HCT116 (cell line): ENCODE results near the gene HCN2. TPM values are rescaled to one million over a fixed set of nuclear protein-coding genes. Genes with fewer than 3 reads are reported as not detected.

Experiments
- ATAC-seq: fragments of 200-7000 bp; cut with Tn5 transposase; 2 replicates; pipeline ENCODE4 v1.9.1; 2020; ENCODE audit warnings: mild to moderate bottlenecking, moderate library complexity
- BruUV-seq: library from RNA; stranded (reverse); fragments of 400-500 nt; replicated peaks from 2 replicates; lab custom pipeline; 2021; lab: Mats Ljungman, UMichigan
- CTCF ChIA-PET: fragments of 300-600 bp; sonication (Branson Sonifier 250); formaldehyde crosslinking; loops from one replicate; lab custom pipeline; 2021; ENCODE audit warnings: antibody characterized with exemption; lab: Charles Lee
- POLR2A ChIA-PET: fragments of 300-600, 350-600 bp; sonication (Branson Sonifier 250); formaldehyde crosslinking; loops from one replicate; lab custom pipeline; 2021; ENCODE audit warnings: antibody characterized with exemption; lab: Charles Lee
- RAD21 ChIA-PET, 2 experiments: fragments of 300-600 bp; sonication (Branson Sonifier 250); formaldehyde crosslinking; loops; one replicate each; lab custom pipeline; 2023; ENCODE audit warnings: low total read pairs in 2 of 2; ENCODE audit not compliant: uncharacterized antibody in 2 of 2, unreplicated experiment in 2 of 2, low non-redundant PET in 1 of 2; lab: Charles Lee
- DNase-seq: peaks from one replicate; pipeline ENCODE4 v3.0.0-alpha.2; 2010; ENCODE audit warnings: low read depth, low spot score
- H2AFZ ChIP-seq: fragments of 200-600 bp; shearing (Covaris generic), sonication (generic); 2 replicates; pipeline ENCODE4 v1.6.1; 2017; ENCODE audit warnings: low read depth, mixed run types, mixed read lengths, antibody characterized with exemption, low read length; ENCODE audit not compliant: poor library complexity, severe bottlenecking
- H3K27ac ChIP-seq: 2 replicates; pipeline ENCODE4 v1.5.1; 2012; ENCODE audit warnings: low read depth, low read length
- H3K27me3 ChIP-seq: fragments of 200-600 bp; sonication (generic); 2 replicates; pipeline ENCODE4 v1.6.1; 2016; ENCODE audit warnings: mixed run types, low read length, mixed read lengths; ENCODE audit not compliant: insufficient read depth
- H3K36me3 ChIP-seq, 2 experiments: fragments of 200-500 bp in 1 of 2; fragments of 200-600 bp in 1 of 2; sonication (Bioruptor generic) in 1 of 2; sonication (generic) in 1 of 2; 2 replicates each; pipeline versions ENCODE4 v1.5.1 to v1.6.1; 2014 to 2016; ENCODE audit warnings: low read length in 2 of 2, inconsistent platforms in 1 of 2, mixed read lengths in 1 of 2, mixed run types in 1 of 2; ENCODE audit not compliant: insufficient read depth in 2 of 2, control insufficient read depth in 1 of 2
- H3K4me1 ChIP-seq, 2 experiments: fragments of 200-600 bp in 1 of 2; sonication (generic) in 1 of 2; 2 replicates each; pipeline versions ENCODE4 v1.5.1 to v1.6.1; 2012 to 2017; ENCODE audit warnings: low read length in 2 of 2, inconsistent platforms in 1 of 2, mild to moderate bottlenecking in 1 of 2, mixed read lengths in 1 of 2, mixed run types in 1 of 2, moderate library complexity in 1 of 2; ENCODE audit not compliant: insufficient read depth in 2 of 2, control insufficient read depth in 1 of 2
- H3K4me2 ChIP-seq: fragments of 200-600 bp; sonication (generic); 2 replicates; pipeline ENCODE4 v1.6.1; 2017; ENCODE audit warnings: mixed run types, low read length, mixed read lengths
- H3K4me3 ChIP-seq, 2 experiments: fragments of 200-600 bp in 1 of 2; sonication (generic) in 1 of 2; replicated peaks in 1 of 2; 2 replicates each; pipeline ENCODE4 v1.5.1; 2011 to 2016; ENCODE audit warnings: low read length in 2 of 2, control low read depth in 1 of 2, low read depth in 1 of 2, mild to moderate bottlenecking in 1 of 2, mixed read lengths in 1 of 2, mixed run types in 1 of 2
- H3K79me2 ChIP-seq: fragments of 200-600 bp; sonication (generic); 2 replicates; pipeline ENCODE4 v1.6.1; 2017; ENCODE audit warnings: mild to moderate bottlenecking, mixed run types, low read length, moderate library complexity, mixed read lengths; ENCODE audit not compliant: insufficient read depth
- H3K9ac ChIP-seq: fragments of 200-600 bp; sonication (generic); 2 replicates; pipeline ENCODE4 v1.6.1; 2016; ENCODE audit warnings: low read length, mixed read lengths
- H3K9me2 ChIP-seq: fragments of 200-600 bp; sonication (generic), shearing (Covaris generic); 2 replicates; pipeline ENCODE4 v1.6.1; 2017; ENCODE audit warnings: mixed run types, mild to moderate bottlenecking, moderate library complexity; ENCODE audit not compliant: insufficient read depth
- H3K9me3 ChIP-seq, 2 experiments: fragments of 200-500 bp in 1 of 2; fragments of 200-600 bp in 1 of 2; sonication (Bioruptor generic) in 1 of 2; sonication (generic) in 1 of 2; 2 replicates each; pipeline ENCODE4 v1.6.1; 2014 to 2017; ENCODE audit warnings: low read length in 2 of 2, mixed read lengths in 2 of 2, inconsistent platforms in 1 of 2, low read depth in 1 of 2, mild to moderate bottlenecking in 1 of 2, mixed run types in 1 of 2, moderate library complexity in 1 of 2; ENCODE audit not compliant: control insufficient read depth in 1 of 2, insufficient read depth in 1 of 2
- H4K20me1 ChIP-seq: fragments of 200-600 bp; sonication (generic), shearing (Covaris generic); 2 replicates; pipeline ENCODE4 v1.6.1; 2017; ENCODE audit warnings: mixed run types, mild to moderate bottlenecking, moderate library complexity; ENCODE audit not compliant: insufficient read depth
- EGR1 ChIP-seq: IDR thresholded peaks from 2 replicates; pipeline ENCODE4 v1.6.1; 2012; ENCODE audit warnings: low read depth
- ELF1 ChIP-seq: IDR thresholded peaks from 2 replicates; pipeline ENCODE4 v1.6.1; 2012; ENCODE audit warnings: low read depth, borderline replicate concordance
- EZH2phosphoT487 ChIP-seq: fragments of 200-600 bp; IDR thresholded peaks from 2 replicates; pipeline ENCODE4 v1.6.1; 2018; ENCODE audit warnings: antibody characterized with exemption, borderline replicate concordance
- POLR2AphosphoS5 ChIP-seq: IDR thresholded peaks from 2 replicates; pipeline ENCODE4 v1.6.1; 2011; ENCODE audit warnings: mild to moderate bottlenecking, low read depth, low read length, moderate library complexity
- SRF ChIP-seq: IDR thresholded peaks from 2 replicates; pipeline ENCODE4 v1.6.1; 2012; ENCODE audit warnings: low read depth
- TCF7L2 ChIP-seq: IDR thresholded peaks from 2 replicates; pipeline ENCODE4 v1.7.0; 2011; ENCODE audit warnings: borderline replicate concordance, inconsistent platforms; ENCODE audit not compliant: insufficient read depth, insufficient read length; ENCODE audit errors: extremely low read depth
- YY1 ChIP-seq: IDR thresholded peaks from 2 replicates; pipeline ENCODE4 v1.6.1; 2011; ENCODE audit warnings: low read length, low read depth, moderate library complexity, mild to moderate bottlenecking; ENCODE audit not compliant: insufficient replicate concordance; ENCODE audit errors: extremely low read depth
- ZFX ChIP-seq: fragments of 450-650 bp; IDR thresholded peaks from 2 replicates; pipeline ENCODE4 v1.6.1; 2017
- ZNF274 ChIP-seq: fragments of 200-500 bp; sonication (Bioruptor generic); IDR thresholded peaks from 2 replicates; pipeline ENCODE4 v1.6.1; 2014; ENCODE audit warnings: mild to moderate bottlenecking, low read depth, low read length, inconsistent platforms
- intact Hi-C: fragments of 100-400 bp; cut with micrococcal nuclease; formaldehyde crosslinking; loops from 2 replicates; pipeline ENCODE4 v1.10.0; 2022
- total RNA-seq: library from RNA; stranded (reverse); gene quantifications from one replicate; pipeline ENCODE4 v1.2.1, GENCODE V29; 2021; ENCODE audit not compliant: unreplicated experiment
- TF ChIP-seq, protein P1 (sequence below): IDR thresholded peaks from 2 replicates; pipeline ENCODE4 v1.6.1; 2012
- TF ChIP-seq, protein P2 (sequence below): IDR thresholded peaks from 2 replicates; pipeline ENCODE4 v1.6.1; 2011; ENCODE audit warnings: mild to moderate bottlenecking, low read length, moderate library complexity; ENCODE audit not compliant: insufficient replicate concordance; ENCODE audit errors: extremely low read depth
- TF ChIP-seq, protein P3 (sequence below): IDR thresholded peaks from 2 replicates; pipeline ENCODE4 v1.6.1; 2012
- TF ChIP-seq, protein P4 (sequence below), 3 experiments: fragments of 200-600 bp in 1 of 3; sonication (generic) in 1 of 3; IDR thresholded peaks in 2 of 3; conservative IDR thresholded peaks in 1 of 3; 2 replicates each; pipeline ENCODE4 v1.5.1; 2012 to 2017; ENCODE audit warnings: low read depth in 2 of 3, low read length in 2 of 3, antibody characterized with exemption in 1 of 3, borderline replicate concordance in 1 of 3, control low read depth in 1 of 3, mild to moderate bottlenecking in 1 of 3, mixed read lengths in 1 of 3, mixed run types in 1 of 3, moderate library complexity in 1 of 3; ENCODE audit not compliant: insufficient read depth in 1 of 3

HCN2 gene
- total RNA-seq, 1 experiment from 2014 or later: 2.4 TPM

DNA sequence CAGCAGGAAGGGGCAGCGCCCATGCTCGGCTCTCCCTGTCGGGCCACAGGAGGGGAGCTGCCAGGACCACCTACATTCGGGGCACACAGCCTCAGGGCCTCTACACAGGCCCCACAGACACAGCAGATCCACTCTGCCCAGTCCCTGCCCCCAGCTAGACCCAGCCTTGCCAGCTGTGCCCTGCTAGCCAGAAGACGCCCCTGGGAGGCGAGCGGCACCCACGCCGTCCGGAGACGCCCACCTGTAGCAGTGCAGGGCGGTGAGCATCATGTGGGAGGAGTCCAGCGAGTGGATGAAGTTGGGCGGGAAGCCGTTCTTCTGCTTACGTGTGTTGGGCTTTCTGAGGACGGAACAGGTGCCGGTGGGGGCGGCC lies 28.6 kb downstream of the HCN2 start:
- Histone ChIP-seq H3K9ac (no peak overlapping the region), H4K20me1 (no peaks in the 10 kb centered on the region), H3K36me3 (peaks cover 0 to 41% of the 10 kb centered on the region in 2 experiments; a peak in 2 of 4 replicates), H3K4me3 (no peak overlapping the region), H3K4me2 (no peak overlapping the region), H3K79me2 (no peaks in the 10 kb centered on the region), H2AFZ (no peak overlapping the region), H3K27ac (no peak overlapping the region), H3K4me1 (no peaks in the 10 kb centered on the region), H3K27me3 (no peaks in the 10 kb centered on the region), H3K9me2 (no peaks in the 10 kb centered on the region), H3K9me3 (no peaks in the 10 kb centered on the region)
- DNase-seq (no peak), ATAC-seq (no peak)
- ChIA-PET POLR2A (no interaction called here), RAD21 (no interaction called here), CTCF (no interaction called here)
- intact Hi-C loops: no loop called here
- BruUV-seq: TSS peak; percentile 36
- TF ChIP-seq, protein P1, sequence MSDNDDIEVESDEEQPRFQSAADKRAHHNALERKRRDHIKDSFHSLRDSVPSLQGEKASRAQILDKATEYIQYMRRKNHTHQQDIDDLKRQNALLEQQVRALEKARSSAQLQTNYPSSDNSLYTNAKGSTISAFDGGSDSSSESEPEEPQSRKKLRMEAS: no peak
- TF ChIP-seq ZFX: no peak
- TF ChIP-seq, protein P2, sequence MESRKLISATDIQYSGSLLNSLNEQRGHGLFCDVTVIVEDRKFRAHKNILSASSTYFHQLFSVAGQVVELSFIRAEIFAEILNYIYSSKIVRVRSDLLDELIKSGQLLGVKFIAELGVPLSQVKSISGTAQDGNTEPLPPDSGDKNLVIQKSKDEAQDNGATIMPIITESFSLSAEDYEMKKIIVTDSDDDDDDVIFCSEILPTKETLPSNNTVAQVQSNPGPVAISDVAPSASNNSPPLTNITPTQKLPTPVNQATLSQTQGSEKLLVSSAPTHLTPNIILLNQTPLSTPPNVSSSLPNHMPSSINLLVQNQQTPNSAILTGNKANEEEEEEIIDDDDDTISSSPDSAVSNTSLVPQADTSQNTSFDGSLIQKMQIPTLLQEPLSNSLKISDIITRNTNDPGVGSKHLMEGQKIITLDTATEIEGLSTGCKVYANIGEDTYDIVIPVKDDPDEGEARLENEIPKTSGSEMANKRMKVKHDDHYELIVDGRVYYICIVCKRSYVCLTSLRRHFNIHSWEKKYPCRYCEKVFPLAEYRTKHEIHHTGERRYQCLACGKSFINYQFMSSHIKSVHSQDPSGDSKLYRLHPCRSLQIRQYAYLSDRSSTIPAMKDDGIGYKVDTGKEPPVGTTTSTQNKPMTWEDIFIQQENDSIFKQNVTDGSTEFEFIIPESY: no peak
- TF ChIP-seq, protein P3, sequence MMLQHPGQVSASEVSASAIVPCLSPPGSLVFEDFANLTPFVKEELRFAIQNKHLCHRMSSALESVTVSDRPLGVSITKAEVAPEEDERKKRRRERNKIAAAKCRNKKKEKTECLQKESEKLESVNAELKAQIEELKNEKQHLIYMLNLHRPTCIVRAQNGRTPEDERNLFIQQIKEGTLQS: no peak
- no peak for TF ChIP-seq EZH2phosphoT487
- TF ChIP-seq YY1: no peak
- TF ChIP-seq ZNF274: no peak
- no peak for TF ChIP-seq POLR2AphosphoS5
- TF ChIP-seq EGR1: no peak
- no peak for TF ChIP-seq SRF
- TF ChIP-seq ELF1: no peak
- no peak for TF ChIP-seq TCF7L2
- TF ChIP-seq, protein P4, sequence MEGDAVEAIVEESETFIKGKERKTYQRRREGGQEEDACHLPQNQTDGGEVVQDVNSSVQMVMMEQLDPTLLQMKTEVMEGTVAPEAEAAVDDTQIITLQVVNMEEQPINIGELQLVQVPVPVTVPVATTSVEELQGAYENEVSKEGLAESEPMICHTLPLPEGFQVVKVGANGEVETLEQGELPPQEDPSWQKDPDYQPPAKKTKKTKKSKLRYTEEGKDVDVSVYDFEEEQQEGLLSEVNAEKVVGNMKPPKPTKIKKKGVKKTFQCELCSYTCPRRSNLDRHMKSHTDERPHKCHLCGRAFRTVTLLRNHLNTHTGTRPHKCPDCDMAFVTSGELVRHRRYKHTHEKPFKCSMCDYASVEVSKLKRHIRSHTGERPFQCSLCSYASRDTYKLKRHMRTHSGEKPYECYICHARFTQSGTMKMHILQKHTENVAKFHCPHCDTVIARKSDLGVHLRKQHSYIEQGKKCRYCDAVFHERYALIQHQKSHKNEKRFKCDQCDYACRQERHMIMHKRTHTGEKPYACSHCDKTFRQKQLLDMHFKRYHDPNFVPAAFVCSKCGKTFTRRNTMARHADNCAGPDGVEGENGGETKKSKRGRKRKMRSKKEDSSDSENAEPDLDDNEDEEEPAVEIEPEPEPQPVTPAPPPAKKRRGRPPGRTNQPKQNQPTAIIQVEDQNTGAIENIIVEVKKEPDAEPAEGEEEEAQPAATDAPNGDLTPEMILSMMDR (IDR thresholded peaks at IDR 0.05 in 2 of 3, conservative IDR thresholded peaks at IDR 0.05 in 1 of 3; ENCODE audit: borderline replicate concordance in 1 of 3, insufficient read depth in 1 of 3, low read depth in 2 of 3, low read length in 2 of 3): no peak
